Kidney (tissue), 14 donors: Measurements from ENCODE around the gene ZNF330. TPM values are rescaled to one million over a fixed set of nuclear protein-coding genes. Genes with fewer than 3 reads are reported as not detected.
"Not testable (repeated sequence)": the region's sequence is repeated elsewhere in the genome, so short reads cannot be mapped to it uniquely, and the experiment has no call there.

Experiments used
- DNase-seq, 5 donors: peaks; one replicate each; pipeline ENCODE4 v3.0.0-alpha.2; 2013 to 2020
- FAIRE-seq: peaks from 2 replicates; lab custom pipeline; 2012; peaks lifted over from hg19 to GRCh38; lab: Jason Lieb, UNC
- H3K27ac ChIP-seq, 2 donors: one replicate each; pipeline ENCODE4 v1.7.0; 2013; ENCODE audit warnings: low read depth in 2 of 2, low read length in 2 of 2, inconsistent platforms in 1 of 2
- H3K27me3 ChIP-seq: one replicate; pipeline ENCODE4 v1.7.1; 2013; ENCODE audit warnings: low read length, inconsistent platforms; ENCODE audit not compliant: control insufficient read depth, insufficient read depth
- H3K36me3 ChIP-seq, 3 donors: one replicate each; pipeline versions ENCODE4 v1.7.0 to v1.7.1; 2013; ENCODE audit warnings: low read length in 3 of 3, control low read depth in 1 of 3, inconsistent platforms in 1 of 3; ENCODE audit not compliant: insufficient read depth in 3 of 3, control insufficient read depth in 2 of 3
- H3K4me1 ChIP-seq, 3 donors: one replicate each; pipeline versions ENCODE4 v1.7.0 to v1.7.1; 2013; ENCODE audit warnings: low read length in 3 of 3, inconsistent platforms in 1 of 3, low read depth in 1 of 3; ENCODE audit not compliant: control insufficient read depth in 2 of 3, insufficient read depth in 2 of 3
- H3K4me3 ChIP-seq, 3 donors: one replicate each; pipeline versions ENCODE4 v1.7.0 to v1.8.1; 2013; ENCODE audit warnings: low read length in 3 of 3, control low read depth in 1 of 3, inconsistent platforms in 1 of 3
- H3K9ac ChIP-seq, 3 donors: one replicate each; pipeline versions ENCODE4 v1.7.0 to v1.7.1; 2013; ENCODE audit warnings: low read length in 3 of 3, control low read depth in 1 of 3, inconsistent platforms in 1 of 3
- H3K9me3 ChIP-seq, 3 donors: one replicate each; pipeline versions ENCODE4 v1.7.0 to v1.7.1; 2013; ENCODE audit warnings: low read length in 3 of 3, control low read depth in 1 of 3, inconsistent platforms in 1 of 3; ENCODE audit not compliant: control insufficient read depth in 2 of 3, insufficient read depth in 1 of 3
- intact Hi-C: fragments of 100-400 bp; cut with DNase I; formaldehyde crosslinking; loops from one replicate; pipeline ENCODE4 v1.11.1; 2022
- polyA plus RNA-seq: library from polyadenylated mRNA; stranded (reverse); fragments of 350-450 nt; fragmentation: Illumina TruSeq; extraction: RNeasy Lipid Tissue Mini Kit (QIAGEN cat#74804); gene quantifications from one replicate; pipeline ENCODE4 v1.2.3, GENCODE V29; 2014; ENCODE audit warnings: low read depth, low replicate concordance; ENCODE audit not compliant: insufficient read depth
- total RNA-seq: library from RNA; stranded (reverse); fragmentation: NEBNext Ultra II Directional; extraction: Animal tissue kit (Norgen Biotek cat#: 25700); gene quantifications from one replicate; pipeline ENCODE4 v1.2.1, GENCODE V29; 2021
- TF ChIP-seq, protein P1 (sequence below): IDR thresholded peaks from 3 replicates; pipeline ENCODE4 v1.5.1; 2012; ENCODE audit warnings: mild to moderate bottlenecking, moderate library complexity, borderline replicate concordance; ENCODE audit not compliant: insufficient read depth; ENCODE audit errors: extremely low read depth
- donor health status: control.
- donor health status: control.
- donor health status: control.
- donor health status: control.
- donor health status: control.
- donor health status: DM: yes; HTN: yes; CAD: no.
- donor health status: Normal renal cell carcinoma (clear cell type).

The ZNF330 gene
- total and polyA plus RNA-seq, 2 donors from 2014 or later: 29.5 to 32.1 TPM

- H3K9me3 ChIP-seq: peaks cover 0 to 4% (median 0%) of the 10 kb centered on the region in 3 donors
- TF ChIP-seq, protein P1, sequence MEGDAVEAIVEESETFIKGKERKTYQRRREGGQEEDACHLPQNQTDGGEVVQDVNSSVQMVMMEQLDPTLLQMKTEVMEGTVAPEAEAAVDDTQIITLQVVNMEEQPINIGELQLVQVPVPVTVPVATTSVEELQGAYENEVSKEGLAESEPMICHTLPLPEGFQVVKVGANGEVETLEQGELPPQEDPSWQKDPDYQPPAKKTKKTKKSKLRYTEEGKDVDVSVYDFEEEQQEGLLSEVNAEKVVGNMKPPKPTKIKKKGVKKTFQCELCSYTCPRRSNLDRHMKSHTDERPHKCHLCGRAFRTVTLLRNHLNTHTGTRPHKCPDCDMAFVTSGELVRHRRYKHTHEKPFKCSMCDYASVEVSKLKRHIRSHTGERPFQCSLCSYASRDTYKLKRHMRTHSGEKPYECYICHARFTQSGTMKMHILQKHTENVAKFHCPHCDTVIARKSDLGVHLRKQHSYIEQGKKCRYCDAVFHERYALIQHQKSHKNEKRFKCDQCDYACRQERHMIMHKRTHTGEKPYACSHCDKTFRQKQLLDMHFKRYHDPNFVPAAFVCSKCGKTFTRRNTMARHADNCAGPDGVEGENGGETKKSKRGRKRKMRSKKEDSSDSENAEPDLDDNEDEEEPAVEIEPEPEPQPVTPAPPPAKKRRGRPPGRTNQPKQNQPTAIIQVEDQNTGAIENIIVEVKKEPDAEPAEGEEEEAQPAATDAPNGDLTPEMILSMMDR: no peak
- no peak overlapping the region for H3K4me3 ChIP-seq
- no peak for FAIRE-seq
- no peaks in the 10 kb centered on the region for H3K27me3 ChIP-seq
- H3K27ac ChIP-seq: no peak overlapping the region
- no peaks in the 10 kb centered on the region for H3K4me1 ChIP-seq
- H3K36me3 ChIP-seq: no peaks in the 10 kb centered on the region
- no peak overlapping the region for H3K9ac ChIP-seq
- intact Hi-C loops: no loop called here
- no peak for DNase-seq
Measured at GRCh38 chr4:141179474-141180373, 41.0 kb upstream of the ZNF330 start.

DNA sequence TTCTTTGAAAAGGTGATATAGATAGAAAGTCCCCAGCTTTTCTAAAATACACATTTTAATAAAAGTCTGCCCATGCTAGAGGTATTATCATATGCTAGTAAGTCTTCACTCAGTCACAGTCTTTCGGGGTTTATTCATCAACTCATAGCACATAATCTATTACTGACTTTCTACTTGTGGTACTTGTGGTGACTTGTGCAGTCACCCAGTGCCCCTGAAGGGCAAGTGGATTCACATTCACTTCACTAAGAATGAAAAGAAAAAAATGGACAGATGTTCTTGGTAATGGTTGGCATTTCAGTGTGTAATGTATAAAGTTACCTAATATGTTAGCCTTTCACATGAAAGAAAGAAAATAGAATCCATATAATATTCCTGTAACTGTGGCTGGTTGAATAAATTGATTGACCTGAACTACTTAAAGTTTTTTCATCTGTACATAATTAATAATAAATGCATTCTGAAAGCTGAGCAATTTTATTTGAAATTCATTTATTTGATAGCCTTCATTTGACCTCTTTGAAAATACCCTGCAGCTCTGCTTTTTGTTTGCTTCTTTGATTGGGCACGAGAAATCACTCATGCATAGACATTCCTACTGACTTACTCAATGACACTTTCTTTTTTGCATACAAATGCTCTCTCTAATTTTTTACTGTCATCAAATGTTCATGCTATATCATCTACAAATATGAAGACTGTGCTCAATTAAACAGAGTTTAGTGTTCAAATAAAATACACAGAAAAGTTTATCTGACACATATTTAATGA, 39.5 kb upstream of the ZNF330 start:
- H3K27ac ChIP-seq: no peak overlapping the region
- FAIRE-seq (peak; percentile 3), DNase-seq (no peak)
- H3K4me3 ChIP-seq: no peak overlapping the region
- no peaks in the 10 kb centered on the region for H3K36me3 ChIP-seq
- no peak overlapping the region for H3K9ac ChIP-seq
- intact Hi-C loops: no loop called here
- no peaks in the 10 kb centered on the region for H3K27me3 ChIP-seq
- TF ChIP-seq, protein P1: no peak
- H3K9me3 ChIP-seq: peaks cover 0 to 4% (median 0%) of the 10 kb centered on the region in 3 donors
- no peaks in the 10 kb centered on the region for H3K4me1 ChIP-seq

- intact Hi-C loops, H3K27ac ChIP-seq, H3K4me3 ChIP-seq, H3K4me1 ChIP-seq, H3K9me3 ChIP-seq, FAIRE-seq, H3K36me3 ChIP-seq, H3K27me3 ChIP-seq, DNase-seq, H3K9ac ChIP-seq: not testable (repeated sequence)
Measured at GRCh38 chr4:141183491-141183890, 37.2 kb upstream of the ZNF330 start.

DNA sequence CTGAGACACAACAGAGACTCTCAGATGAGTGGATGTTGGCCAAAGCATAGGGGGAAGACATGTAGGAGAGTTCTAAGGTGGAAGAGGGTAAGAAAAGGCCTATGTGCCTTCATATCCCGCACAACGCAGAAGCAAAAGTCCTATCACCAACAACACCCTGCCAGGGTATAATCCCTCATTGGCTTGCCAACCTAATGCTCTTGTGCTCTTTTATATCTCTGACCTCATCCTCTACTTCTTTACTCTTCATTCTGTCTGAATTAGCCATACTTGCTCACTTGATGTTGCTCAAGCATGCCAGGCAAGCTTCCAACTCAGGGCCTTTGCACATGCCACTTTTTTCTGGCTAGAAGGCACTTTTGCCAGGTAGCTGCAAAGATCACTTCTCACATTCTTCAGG, 28.1 kb upstream of the ZNF330 start:
- Histone ChIP-seq H3K9me3 (no peaks in the 10 kb centered on the region), H3K27me3 (no peaks in the 10 kb centered on the region), H3K9ac (no peak overlapping the region), H3K4me3 (no peak overlapping the region), H3K4me1 (no peaks in the 10 kb centered on the region), H3K27ac (no peak overlapping the region), H3K36me3 (no peaks in the 10 kb centered on the region)
- intact Hi-C loops: no loop called here
- TF ChIP-seq, protein P1: no peak
- DNase-seq (no peak), FAIRE-seq (no peak)
